CD4-positive, alpha-beta T cell treated with Interleukin-10 for 1 hour (primary cell): ENCODE data around the gene LPP.

Experiments used
- DNase-seq: peaks from one replicate; pipeline ENCODE4 v3.0.0-alpha.2; 2020

Gene LPP

GRCh38 chr3:188911026-188911850 lies 757.3 kb downstream of the LPP start:
- no peak for DNase-seq

- no peak for DNase-seq
These were observed 759.1 kb downstream of the LPP start for GRCh38 chr3:188913084-188913483.

GRCh38 chr3:188914552-188914951 lies 760.6 kb downstream of the LPP start:
- DNase-seq: no peak

- no peak for DNase-seq
These were observed 761.2 kb downstream of the LPP start for GRCh38 chr3:188915127-188915526.

GRCh38 chr3:188916934-188917401 lies 763.0 kb downstream of the LPP start:
- DNase-seq: peak; percentile 29

- no peak for DNase-seq
These were observed 764.1 kb downstream of the LPP start for GRCh38 chr3:188918093-188918492.

GRCh38 chr3:188923671-188924070 lies 769.7 kb downstream of the LPP start:
- no peak for DNase-seq

GRCh38 chr3:188925376-188925775 lies 771.4 kb downstream of the LPP start:
- no peak for DNase-seq

GRCh38 chr3:188926111-188926510 lies 772.2 kb downstream of the LPP start:
- no peak for DNase-seq

- DNase-seq: no peak
These were observed 773.0 kb downstream of the LPP start for GRCh38 chr3:188926741-188927511.

GRCh38 chr3:188927971-188928370 lies 774.0 kb downstream of the LPP start:
- DNase-seq: no peak

GRCh38 chr3:188929137-188929536 lies 775.2 kb downstream of the LPP start:
- no peak for DNase-seq

GRCh38 chr3:188931036-188931435 lies 777.1 kb downstream of the LPP start:
- no peak for DNase-seq

- no peak for DNase-seq
These were observed 777.6 kb downstream of the LPP start for GRCh38 chr3:188931531-188931930.

- DNase-seq: no peak
These were observed 781.0 kb downstream of the LPP start for GRCh38 chr3:188934989-188935388.

- DNase-seq: no peak
These were observed 782.7 kb downstream of the LPP start for GRCh38 chr3:188936597-188937107.

- no peak for DNase-seq
These were observed 783.4 kb downstream of the LPP start for GRCh38 chr3:188937389-188937788.

- DNase-seq: no peak
These were observed 785.0 kb downstream of the LPP start for GRCh38 chr3:188938999-188939398.

- DNase-seq: no peak
These were observed 786.0 kb downstream of the LPP start for GRCh38 chr3:188939814-188940572.
